ENCODE measurements around the gene RRAGD. TPM values are rescaled to one million over a fixed set of nuclear protein-coding genes. Genes with fewer than 3 reads are reported as not detected.
A peak's percentile ranks its signal among the peaks of the same experiment; 100 is the strongest.

RRAGD gene
- total RNA-seq, 1 donor from 2014 or later: 8.0 TPM

DNA sequence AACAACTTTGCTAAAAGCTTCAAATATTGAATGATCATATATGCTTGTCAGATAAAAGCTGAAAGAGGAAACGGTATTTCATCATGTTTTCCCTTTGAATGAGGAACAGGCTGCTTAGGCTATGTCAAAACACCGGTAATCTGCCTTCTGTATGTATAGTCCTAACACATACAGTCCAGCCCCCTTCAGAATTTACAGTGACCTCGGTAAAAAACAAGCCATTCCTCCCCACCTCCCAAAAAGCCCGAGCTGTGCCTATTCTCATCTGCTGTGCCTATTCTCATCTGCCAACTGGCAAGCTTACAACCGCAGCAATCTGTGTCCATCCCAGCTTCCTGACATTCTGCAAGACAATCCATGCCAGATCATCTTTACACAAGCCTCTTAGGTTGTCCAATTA, 32.8 kb downstream of the RRAGD start:
- H3K27ac Mint-ChIP-seq: no peak overlapping the region
- TF ChIP-seq, protein P1, sequence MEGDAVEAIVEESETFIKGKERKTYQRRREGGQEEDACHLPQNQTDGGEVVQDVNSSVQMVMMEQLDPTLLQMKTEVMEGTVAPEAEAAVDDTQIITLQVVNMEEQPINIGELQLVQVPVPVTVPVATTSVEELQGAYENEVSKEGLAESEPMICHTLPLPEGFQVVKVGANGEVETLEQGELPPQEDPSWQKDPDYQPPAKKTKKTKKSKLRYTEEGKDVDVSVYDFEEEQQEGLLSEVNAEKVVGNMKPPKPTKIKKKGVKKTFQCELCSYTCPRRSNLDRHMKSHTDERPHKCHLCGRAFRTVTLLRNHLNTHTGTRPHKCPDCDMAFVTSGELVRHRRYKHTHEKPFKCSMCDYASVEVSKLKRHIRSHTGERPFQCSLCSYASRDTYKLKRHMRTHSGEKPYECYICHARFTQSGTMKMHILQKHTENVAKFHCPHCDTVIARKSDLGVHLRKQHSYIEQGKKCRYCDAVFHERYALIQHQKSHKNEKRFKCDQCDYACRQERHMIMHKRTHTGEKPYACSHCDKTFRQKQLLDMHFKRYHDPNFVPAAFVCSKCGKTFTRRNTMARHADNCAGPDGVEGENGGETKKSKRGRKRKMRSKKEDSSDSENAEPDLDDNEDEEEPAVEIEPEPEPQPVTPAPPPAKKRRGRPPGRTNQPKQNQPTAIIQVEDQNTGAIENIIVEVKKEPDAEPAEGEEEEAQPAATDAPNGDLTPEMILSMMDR (IDR thresholded peaks at IDR 0.05; ENCODE audit: unreplicated experiment): no peak
- no peak for DNase-seq (ENCODE audit: low spot score, unreplicated experiment)
- peaks cover 9% of the 10 kb centered on the region for H3K4me1 Mint-ChIP-seq (ENCODE audit: low read depth)
- H3K9me3 Mint-ChIP-seq (ENCODE audit: low read depth): no peaks in the 10 kb centered on the region
- H3K36me3 Mint-ChIP-seq (ENCODE audit: insufficient read depth): no peaks in the 10 kb centered on the region
- no peak overlapping the region for H3K4me3 Mint-ChIP-seq (ENCODE audit: low read depth)
- H3K27me3 Mint-ChIP-seq: no peaks in the 10 kb centered on the region

DNA sequence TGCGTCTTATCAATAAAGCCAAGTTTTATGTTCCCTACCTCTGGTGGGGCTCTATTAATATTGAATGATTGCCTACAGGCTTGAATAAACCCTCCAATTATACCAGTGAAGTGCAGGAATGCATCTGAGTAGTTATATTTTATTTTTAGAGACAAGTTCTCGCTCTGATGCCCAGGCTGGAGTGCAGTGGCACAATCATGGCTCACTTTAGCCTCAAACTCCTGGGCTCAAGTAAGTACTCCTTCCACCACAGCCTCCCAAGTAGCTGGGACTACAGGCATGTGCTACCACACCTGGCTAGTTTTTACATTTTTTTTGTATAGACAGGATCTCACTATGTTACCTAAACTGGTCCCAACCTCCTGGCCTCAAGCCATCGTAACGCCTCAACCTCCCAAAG, 33.4 kb downstream of the RRAGD start:
- Mint-ChIP-seq H3K27me3 (no peaks in the 10 kb centered on the region), H3K9me3 (ENCODE audit: low read depth) (no peaks in the 10 kb centered on the region), H3K4me3 (ENCODE audit: low read depth) (no peak overlapping the region), H3K36me3 (ENCODE audit: insufficient read depth) (no peaks in the 10 kb centered on the region), H3K27ac (no peak overlapping the region), H3K4me1 (ENCODE audit: low read depth) (peaks cover 9% of the 10 kb centered on the region)
- TF ChIP-seq, protein P1 (IDR thresholded peaks at IDR 0.05; ENCODE audit: unreplicated experiment): no peak
- no peak for DNase-seq (ENCODE audit: low spot score, unreplicated experiment)

DNA sequence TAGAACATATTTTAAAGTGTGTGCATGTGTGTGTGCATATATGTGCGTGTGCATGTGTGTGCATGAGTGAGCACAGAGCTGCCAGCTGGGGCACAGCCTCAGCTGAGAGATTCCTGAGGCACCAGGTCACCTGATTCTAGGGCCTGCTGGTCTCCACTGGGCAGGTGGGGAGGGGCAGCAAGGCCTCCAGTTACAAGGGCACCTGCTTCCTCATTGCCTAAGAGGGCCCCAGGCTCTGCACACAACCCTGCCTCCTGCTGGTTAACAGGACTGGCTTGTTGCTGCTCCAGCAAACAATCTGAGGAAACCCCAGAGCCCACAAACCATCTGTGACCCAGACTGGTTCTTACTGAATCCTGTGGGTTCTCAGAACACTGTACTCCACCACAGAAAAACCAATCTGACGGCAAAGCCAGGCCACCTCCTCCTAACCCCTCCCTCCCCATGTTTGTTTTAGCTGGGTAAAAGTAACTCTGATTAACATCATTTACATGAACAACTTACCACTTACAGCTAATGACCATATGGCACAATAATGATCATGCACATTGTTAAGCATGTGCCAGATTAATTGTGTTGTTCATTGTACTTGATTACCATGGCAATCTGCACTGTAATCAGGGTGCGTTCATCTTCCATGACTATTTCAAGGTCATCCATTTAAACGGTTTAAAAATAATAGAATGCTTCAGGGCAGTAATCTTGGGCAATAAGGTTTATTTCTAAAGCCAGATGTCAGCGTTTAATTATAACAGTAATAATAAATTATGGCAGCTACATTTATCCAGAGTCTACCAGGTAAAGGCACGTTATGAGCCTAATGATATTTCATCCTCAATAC, 36.4 kb downstream of the RRAGD start:
- H3K27me3 Mint-ChIP-seq: no peaks in the 10 kb centered on the region
- H3K4me3 Mint-ChIP-seq (ENCODE audit: low read depth): no peak overlapping the region
- TF ChIP-seq, protein P1 (IDR thresholded peaks at IDR 0.05; ENCODE audit: unreplicated experiment): peak; percentile 57
- H3K4me1 Mint-ChIP-seq (ENCODE audit: low read depth): peaks cover 9% of the 10 kb centered on the region
- H3K9me3 Mint-ChIP-seq (ENCODE audit: low read depth): no peaks in the 10 kb centered on the region
- no peaks in the 10 kb centered on the region for H3K36me3 Mint-ChIP-seq (ENCODE audit: insufficient read depth)
- DNase-seq (ENCODE audit: low spot score, unreplicated experiment): peak; percentile 59
- H3K27ac Mint-ChIP-seq: peak overlapping the region; percentile 79

DNA sequence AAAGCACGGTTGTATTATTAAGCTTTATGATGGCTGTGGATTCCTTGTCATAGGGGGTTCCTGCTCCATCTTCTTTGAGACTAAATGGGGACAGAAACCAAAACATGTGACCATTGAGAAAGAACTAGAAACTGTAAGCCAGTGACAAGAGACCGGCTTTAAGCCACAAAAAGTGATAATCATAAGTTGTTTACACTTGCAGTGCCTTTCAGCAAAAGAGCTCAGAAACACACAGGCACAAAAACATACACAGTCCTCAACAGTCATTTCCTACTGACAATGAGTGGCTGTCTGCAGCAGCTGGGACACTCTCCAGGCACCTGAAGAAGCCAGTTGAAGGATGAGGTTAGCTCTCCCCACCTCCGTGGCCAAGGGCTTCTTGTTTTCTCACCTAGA, 39.6 kb downstream of the RRAGD start:
- no peak overlapping the region for H3K4me3 Mint-ChIP-seq (ENCODE audit: low read depth)
- no peaks in the 10 kb centered on the region for H3K36me3 Mint-ChIP-seq (ENCODE audit: insufficient read depth)
- no peaks in the 10 kb centered on the region for H3K9me3 Mint-ChIP-seq (ENCODE audit: low read depth)
- DNase-seq (ENCODE audit: low spot score, unreplicated experiment): no peak
- no peak overlapping the region for H3K27ac Mint-ChIP-seq
- TF ChIP-seq, protein P1 (IDR thresholded peaks at IDR 0.05; ENCODE audit: unreplicated experiment): no peak
- H3K4me1 Mint-ChIP-seq (ENCODE audit: low read depth): peaks cover 9% of the 10 kb centered on the region
- no peaks in the 10 kb centered on the region for H3K27me3 Mint-ChIP-seq

DNA sequence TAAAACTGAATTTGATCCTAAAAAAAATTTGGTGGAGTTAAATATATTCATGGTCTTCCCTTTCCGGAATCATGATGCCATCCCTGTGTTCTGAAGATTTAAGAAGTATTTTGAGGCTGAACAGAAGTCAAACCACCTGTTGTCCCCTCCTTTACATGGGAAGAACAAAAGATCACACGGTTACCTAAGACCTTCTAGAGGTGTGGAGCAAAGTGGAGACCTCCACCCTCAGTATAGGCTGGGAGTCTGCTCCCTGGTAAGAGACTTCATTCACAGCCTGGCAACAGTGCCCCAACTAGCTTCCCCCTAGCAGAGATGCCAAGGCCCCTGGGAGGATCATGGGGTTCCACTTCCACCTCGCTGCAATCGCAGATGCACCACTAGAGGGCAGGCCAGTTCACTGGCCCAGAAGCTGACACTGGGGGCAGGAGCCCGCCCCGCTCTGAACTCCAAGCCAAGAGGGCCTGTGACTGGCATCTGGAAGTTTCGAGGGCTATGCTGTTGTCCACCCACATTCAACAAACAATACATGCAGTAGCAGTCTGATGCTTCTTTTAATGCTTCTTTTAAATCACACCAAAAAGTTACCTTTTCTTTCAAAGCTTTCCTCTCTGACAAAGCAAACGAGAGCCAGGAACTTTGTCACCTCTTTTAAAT, 40.1 kb downstream of the RRAGD start:
- Mint-ChIP-seq H3K4me1 (ENCODE audit: low read depth) (peaks cover 9% of the 10 kb centered on the region), H3K27ac (no peak overlapping the region), H3K27me3 (no peaks in the 10 kb centered on the region), H3K4me3 (ENCODE audit: low read depth) (no peak overlapping the region), H3K36me3 (ENCODE audit: insufficient read depth) (no peaks in the 10 kb centered on the region), H3K9me3 (ENCODE audit: low read depth) (no peaks in the 10 kb centered on the region)
- TF ChIP-seq, protein P1 (IDR thresholded peaks at IDR 0.05; ENCODE audit: unreplicated experiment): peak; percentile 90
- peak; percentile 65 for DNase-seq (ENCODE audit: low spot score, unreplicated experiment)

Measured in progenitor cell of endocrine pancreas (in vitro differentiated cells).